ENCODE results near the gene SERPING1.

GRCh38 chr11:57588046-57588710 is 9.3 kb upstream of the SERPING1 start:
- TF ChIP-seq EZH2 (IDR thresholded peaks at IDR 0.05; ENCODE audit: low read length, missing control alignments) = no peak
- TF ChIP-seq, protein P1, sequence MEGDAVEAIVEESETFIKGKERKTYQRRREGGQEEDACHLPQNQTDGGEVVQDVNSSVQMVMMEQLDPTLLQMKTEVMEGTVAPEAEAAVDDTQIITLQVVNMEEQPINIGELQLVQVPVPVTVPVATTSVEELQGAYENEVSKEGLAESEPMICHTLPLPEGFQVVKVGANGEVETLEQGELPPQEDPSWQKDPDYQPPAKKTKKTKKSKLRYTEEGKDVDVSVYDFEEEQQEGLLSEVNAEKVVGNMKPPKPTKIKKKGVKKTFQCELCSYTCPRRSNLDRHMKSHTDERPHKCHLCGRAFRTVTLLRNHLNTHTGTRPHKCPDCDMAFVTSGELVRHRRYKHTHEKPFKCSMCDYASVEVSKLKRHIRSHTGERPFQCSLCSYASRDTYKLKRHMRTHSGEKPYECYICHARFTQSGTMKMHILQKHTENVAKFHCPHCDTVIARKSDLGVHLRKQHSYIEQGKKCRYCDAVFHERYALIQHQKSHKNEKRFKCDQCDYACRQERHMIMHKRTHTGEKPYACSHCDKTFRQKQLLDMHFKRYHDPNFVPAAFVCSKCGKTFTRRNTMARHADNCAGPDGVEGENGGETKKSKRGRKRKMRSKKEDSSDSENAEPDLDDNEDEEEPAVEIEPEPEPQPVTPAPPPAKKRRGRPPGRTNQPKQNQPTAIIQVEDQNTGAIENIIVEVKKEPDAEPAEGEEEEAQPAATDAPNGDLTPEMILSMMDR (conservative IDR thresholded peaks at IDR 0.05 in 1 of 2, IDR thresholded peaks at IDR 0.05 in 1 of 2; ENCODE audit: low read depth in 1 of 2, low read length in 2 of 2) = no peak

Measured in fibroblast of lung (primary cell).